HFF-Myc (cell line): Measurements from ENCODE around the gene CCDC110.

ENCODE experiments used
- DNase-seq: peaks from one replicate; pipeline ENCODE4 v3.0.0-alpha.2; 2011; ENCODE audit warnings: low read depth; ENCODE audit errors: extremely low read depth
- H3K4me3 ChIP-seq: replicated peaks from 2 replicates; pipeline ENCODE4 v1.5.1; 2011; ENCODE audit warnings: low read depth, mild to moderate bottlenecking, control low read depth, low read length
- CTCF ChIP-seq: IDR thresholded peaks from 2 replicates; pipeline ENCODE4 v1.5.1; 2012; ENCODE audit warnings: mild to moderate bottlenecking, low read depth, low read length, control low read depth; ENCODE audit errors: missing control alignments

The CCDC110 gene

GRCh38 chr4:185502386-185502785, 30.9 kb upstream of the CCDC110 start:
- no peak overlapping the region for H3K4me3 ChIP-seq
- DNase-seq: no peak
- no peak for TF ChIP-seq CTCF

- no peak for DNase-seq
- TF ChIP-seq CTCF: no peak
- no peak overlapping the region for H3K4me3 ChIP-seq
Observed at GRCh38 chr4:185500576-185500975, 29.0 kb upstream of the CCDC110 start.

GRCh38 chr4:185500035-185500434, 28.5 kb upstream of the CCDC110 start:
- H3K4me3 ChIP-seq: no peak overlapping the region
- no peak for TF ChIP-seq CTCF
- DNase-seq: no peak

- DNase-seq: no peak
- TF ChIP-seq CTCF: no peak
Observed at GRCh38 chr4:185488650-185489049, 17.1 kb upstream of the CCDC110 start.

DNA sequence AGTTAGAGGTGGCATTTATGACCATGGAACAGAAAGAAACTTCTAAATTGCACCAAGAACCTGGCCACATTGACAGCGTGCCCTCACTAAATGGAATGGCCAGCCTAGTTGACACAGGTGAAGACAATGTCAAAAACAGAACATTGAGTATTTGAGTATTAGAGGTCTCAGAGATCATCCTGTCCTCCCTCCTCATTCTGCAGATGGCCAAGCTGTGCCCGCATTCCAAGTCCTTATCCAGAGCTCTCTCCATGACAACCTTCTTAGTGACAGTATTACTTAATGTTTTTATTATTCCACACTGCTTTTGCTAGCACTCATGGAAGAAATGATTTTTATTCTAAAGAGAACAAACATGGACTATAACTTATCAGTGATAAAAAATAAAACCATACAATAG, 9.9 kb upstream of the CCDC110 start:
- H3K4me3 ChIP-seq: no peak overlapping the region
- no peak for TF ChIP-seq CTCF
- DNase-seq: no peak

More at GRCh38 chr4:185488650-185489049, 17.1 kb upstream of the CCDC110 start:
- H3K4me3 ChIP-seq: no peak overlapping the region

DNA sequence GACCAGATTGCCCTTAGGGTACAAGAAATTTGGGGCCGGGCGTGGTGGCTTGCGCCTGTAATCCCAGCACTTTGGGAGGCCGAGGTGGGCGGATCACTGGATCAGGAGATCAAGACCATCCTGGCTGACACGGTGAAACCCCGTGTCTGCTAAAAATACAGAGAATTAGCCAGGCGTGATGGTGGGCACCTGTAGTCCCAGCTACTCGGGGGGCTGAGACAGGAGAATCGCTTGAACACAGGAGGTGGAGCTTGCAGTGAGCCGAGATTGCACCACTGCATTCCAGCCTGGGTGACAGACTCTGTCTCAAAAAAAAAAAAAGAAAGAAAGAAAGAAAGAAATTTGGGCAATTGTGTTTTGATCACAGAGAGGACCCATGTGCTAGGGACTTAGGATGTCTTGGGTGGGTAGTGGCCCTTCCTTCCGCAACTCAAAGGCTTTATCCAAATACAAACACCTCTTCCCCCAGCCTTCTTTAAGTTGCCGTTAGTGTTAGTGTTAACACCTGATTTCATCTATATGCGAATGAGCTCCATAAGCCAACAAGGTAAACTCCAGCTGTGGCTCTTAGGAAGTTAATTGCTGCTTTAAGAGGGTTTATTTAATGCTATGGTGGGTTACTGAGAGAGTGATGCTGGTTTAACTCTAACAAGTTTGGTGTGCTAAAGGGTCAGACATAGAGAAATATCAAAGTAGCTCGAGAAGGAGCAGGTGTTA, 8.6 kb upstream of the CCDC110 start:
- DNase-seq: no peak
- no peak for TF ChIP-seq CTCF
- no peak overlapping the region for H3K4me3 ChIP-seq

- no peak for DNase-seq
- no peak for TF ChIP-seq CTCF
- H3K4me3 ChIP-seq: no peak overlapping the region
Observed at GRCh38 chr4:185479507-185479971, 8.0 kb upstream of the CCDC110 start.
